HCT116 (cell line): ENCODE measurements around the gene GLI3. TPM values are rescaled to one million over a fixed set of nuclear protein-coding genes. Genes with fewer than 3 reads are reported as not detected.

Source experiments
- ATAC-seq: fragments of 200-7000 bp; cut with Tn5 transposase; 2 replicates; pipeline ENCODE4 v1.9.1; 2020; ENCODE audit warnings: mild to moderate bottlenecking, moderate library complexity
- BruUV-seq: library from RNA; stranded (reverse); fragments of 400-500 nt; replicated peaks from 2 replicates; lab custom pipeline; 2021; lab: Mats Ljungman, UMichigan
- CTCF ChIA-PET: fragments of 300-600 bp; sonication (Branson Sonifier 250); formaldehyde crosslinking; loops from one replicate; lab custom pipeline; 2021; ENCODE audit warnings: antibody characterized with exemption; lab: Charles Lee
- POLR2A ChIA-PET: fragments of 300-600, 350-600 bp; sonication (Branson Sonifier 250); formaldehyde crosslinking; loops from one replicate; lab custom pipeline; 2021; ENCODE audit warnings: antibody characterized with exemption; lab: Charles Lee
- RAD21 ChIA-PET, 2 experiments: fragments of 300-600 bp; sonication (Branson Sonifier 250); formaldehyde crosslinking; loops; one replicate each; lab custom pipeline; 2023; ENCODE audit warnings: low total read pairs in 2 of 2; ENCODE audit not compliant: uncharacterized antibody in 2 of 2, unreplicated experiment in 2 of 2, low non-redundant PET in 1 of 2; lab: Charles Lee
- DNase-seq: peaks from one replicate; pipeline ENCODE4 v3.0.0-alpha.2; 2010; ENCODE audit warnings: low read depth, low spot score
- H2AFZ ChIP-seq: fragments of 200-600 bp; shearing (Covaris generic), sonication (generic); 2 replicates; pipeline ENCODE4 v1.6.1; 2017; ENCODE audit warnings: low read depth, mixed run types, mixed read lengths, antibody characterized with exemption, low read length; ENCODE audit not compliant: poor library complexity, severe bottlenecking
- H3K27ac ChIP-seq: 2 replicates; pipeline ENCODE4 v1.5.1; 2012; ENCODE audit warnings: low read depth, low read length
- H3K27me3 ChIP-seq: fragments of 200-600 bp; sonication (generic); 2 replicates; pipeline ENCODE4 v1.6.1; 2016; ENCODE audit warnings: mixed run types, low read length, mixed read lengths; ENCODE audit not compliant: insufficient read depth
- H3K36me3 ChIP-seq, 2 experiments: fragments of 200-500 bp in 1 of 2; fragments of 200-600 bp in 1 of 2; sonication (Bioruptor generic) in 1 of 2; sonication (generic) in 1 of 2; 2 replicates each; pipeline versions ENCODE4 v1.5.1 to v1.6.1; 2014 to 2016; ENCODE audit warnings: low read length in 2 of 2, inconsistent platforms in 1 of 2, mixed read lengths in 1 of 2, mixed run types in 1 of 2; ENCODE audit not compliant: insufficient read depth in 2 of 2, control insufficient read depth in 1 of 2
- H3K4me1 ChIP-seq, 2 experiments: fragments of 200-600 bp in 1 of 2; sonication (generic) in 1 of 2; 2 replicates each; pipeline versions ENCODE4 v1.5.1 to v1.6.1; 2012 to 2017; ENCODE audit warnings: low read length in 2 of 2, inconsistent platforms in 1 of 2, mild to moderate bottlenecking in 1 of 2, mixed read lengths in 1 of 2, mixed run types in 1 of 2, moderate library complexity in 1 of 2; ENCODE audit not compliant: insufficient read depth in 2 of 2, control insufficient read depth in 1 of 2
- H3K4me2 ChIP-seq: fragments of 200-600 bp; sonication (generic); 2 replicates; pipeline ENCODE4 v1.6.1; 2017; ENCODE audit warnings: mixed run types, low read length, mixed read lengths
- H3K4me3 ChIP-seq, 2 experiments: fragments of 200-600 bp in 1 of 2; sonication (generic) in 1 of 2; replicated peaks in 1 of 2; 2 replicates each; pipeline ENCODE4 v1.5.1; 2011 to 2016; ENCODE audit warnings: low read length in 2 of 2, control low read depth in 1 of 2, low read depth in 1 of 2, mild to moderate bottlenecking in 1 of 2, mixed read lengths in 1 of 2, mixed run types in 1 of 2
- H3K79me2 ChIP-seq: fragments of 200-600 bp; sonication (generic); 2 replicates; pipeline ENCODE4 v1.6.1; 2017; ENCODE audit warnings: mild to moderate bottlenecking, mixed run types, low read length, moderate library complexity, mixed read lengths; ENCODE audit not compliant: insufficient read depth
- H3K9ac ChIP-seq: fragments of 200-600 bp; sonication (generic); 2 replicates; pipeline ENCODE4 v1.6.1; 2016; ENCODE audit warnings: low read length, mixed read lengths
- H3K9me2 ChIP-seq: fragments of 200-600 bp; sonication (generic), shearing (Covaris generic); 2 replicates; pipeline ENCODE4 v1.6.1; 2017; ENCODE audit warnings: mixed run types, mild to moderate bottlenecking, moderate library complexity; ENCODE audit not compliant: insufficient read depth
- H3K9me3 ChIP-seq, 2 experiments: fragments of 200-500 bp in 1 of 2; fragments of 200-600 bp in 1 of 2; sonication (Bioruptor generic) in 1 of 2; sonication (generic) in 1 of 2; 2 replicates each; pipeline ENCODE4 v1.6.1; 2014 to 2017; ENCODE audit warnings: low read length in 2 of 2, mixed read lengths in 2 of 2, inconsistent platforms in 1 of 2, low read depth in 1 of 2, mild to moderate bottlenecking in 1 of 2, mixed run types in 1 of 2, moderate library complexity in 1 of 2; ENCODE audit not compliant: control insufficient read depth in 1 of 2, insufficient read depth in 1 of 2
- H4K20me1 ChIP-seq: fragments of 200-600 bp; sonication (generic), shearing (Covaris generic); 2 replicates; pipeline ENCODE4 v1.6.1; 2017; ENCODE audit warnings: mixed run types, mild to moderate bottlenecking, moderate library complexity; ENCODE audit not compliant: insufficient read depth
- ATF3 ChIP-seq: IDR thresholded peaks from 2 replicates; pipeline ENCODE4 v1.6.1; 2012
- CTCF ChIP-seq, 3 experiments: fragments of 200-600 bp in 1 of 3; sonication (generic) in 1 of 3; IDR thresholded peaks in 2 of 3; conservative IDR thresholded peaks in 1 of 3; 2 replicates each; pipeline ENCODE4 v1.5.1; 2012 to 2017; ENCODE audit warnings: low read depth in 2 of 3, low read length in 2 of 3, antibody characterized with exemption in 1 of 3, borderline replicate concordance in 1 of 3, control low read depth in 1 of 3, mild to moderate bottlenecking in 1 of 3, mixed read lengths in 1 of 3, mixed run types in 1 of 3, moderate library complexity in 1 of 3; ENCODE audit not compliant: insufficient read depth in 1 of 3
- EZH2phosphoT487 ChIP-seq: fragments of 200-600 bp; IDR thresholded peaks from 2 replicates; pipeline ENCODE4 v1.6.1; 2018; ENCODE audit warnings: antibody characterized with exemption, borderline replicate concordance
- FOSL1 ChIP-seq: IDR thresholded peaks from 2 replicates; pipeline ENCODE4 v1.6.1; 2012; ENCODE audit warnings: low read depth
- MAX ChIP-seq: IDR thresholded peaks from 2 replicates; pipeline ENCODE4 v1.6.1; 2012
- POLR2A ChIP-seq: IDR thresholded peaks from 2 replicates; pipeline ENCODE4 v1.7.0; 2011; ENCODE audit warnings: borderline replicate concordance; ENCODE audit not compliant: insufficient read depth, insufficient read length; ENCODE audit errors: extremely low read depth
- REST ChIP-seq: IDR thresholded peaks from 2 replicates; pipeline ENCODE4 v1.6.1; 2012; ENCODE audit warnings: low read depth
- SRF ChIP-seq: IDR thresholded peaks from 2 replicates; pipeline ENCODE4 v1.6.1; 2012; ENCODE audit warnings: low read depth
- TCF7L2 ChIP-seq: IDR thresholded peaks from 2 replicates; pipeline ENCODE4 v1.7.0; 2011; ENCODE audit warnings: borderline replicate concordance, inconsistent platforms; ENCODE audit not compliant: insufficient read depth, insufficient read length; ENCODE audit errors: extremely low read depth
- YY1 ChIP-seq: IDR thresholded peaks from 2 replicates; pipeline ENCODE4 v1.6.1; 2011; ENCODE audit warnings: low read length, low read depth, moderate library complexity, mild to moderate bottlenecking; ENCODE audit not compliant: insufficient replicate concordance; ENCODE audit errors: extremely low read depth
- intact Hi-C: fragments of 100-400 bp; cut with micrococcal nuclease; formaldehyde crosslinking; loops from 2 replicates; pipeline ENCODE4 v1.10.0; 2022
- total RNA-seq: library from RNA; stranded (reverse); gene quantifications from one replicate; pipeline ENCODE4 v1.2.1, GENCODE V29; 2021; ENCODE audit not compliant: unreplicated experiment

Gene GLI3
- total RNA-seq, 1 experiment from 2014 or later: 0.07 TPM

- intact Hi-C loops: no loop called here
- Histone ChIP-seq H3K79me2 (no peaks in the 10 kb centered on the region), H3K4me3 (no peak overlapping the region), H3K27ac (no peak overlapping the region), H3K4me1 (no peaks in the 10 kb centered on the region), H3K4me2 (no peak overlapping the region), H3K9ac (no peak overlapping the region), H2AFZ (no peak overlapping the region), H3K27me3 (peaks cover 4% of the 10 kb centered on the region; the same call in 1 of the 2 replicates), H4K20me1 (no peaks in the 10 kb centered on the region), H3K36me3 (no peaks in the 10 kb centered on the region), H3K9me3 (no peaks in the 10 kb centered on the region), H3K9me2 (no peaks in the 10 kb centered on the region)
- BruUV-seq: no TSS peak
- CTCF ChIA-PET: no interaction called here
- no peak for ATAC-seq
- TF ChIP-seq SRF (no peak), FOSL1 (no peak), TCF7L2 (no peak), POLR2A (no peak), CTCF (IDR thresholded peaks at IDR 0.05 in 2 of 3, conservative IDR thresholded peaks at IDR 0.05 in 1 of 3; ENCODE audit: borderline replicate concordance in 1 of 3, insufficient read depth in 1 of 3, low read depth in 2 of 3, low read length in 2 of 3) (no peak), REST (no peak), MAX (no peak), EZH2phosphoT487 (no peak), YY1 (no peak), ATF3 (no peak)
- POLR2A ChIA-PET: no interaction called here
- RAD21 ChIA-PET: no interaction called here
- no peak for DNase-seq
Observed at GRCh38 chr7:41992881-41993867, 243.8 kb downstream of the GLI3 start.
